Vagina (tissue), 2 donors: ENCODE data around the gene TMOD4. TPM values are rescaled to one million over a fixed set of nuclear protein-coding genes. Genes with fewer than 3 reads are reported as not detected.

Source experiments
- DNase-seq, 2 donors: peaks; one replicate each; pipeline ENCODE4 v3.0.0-alpha.2; 2017; ENCODE audit errors: extremely low spot score in 2 of 2
- H3K27ac ChIP-seq: fragments of 200-600 bp; sonication (generic); one replicate; pipeline ENCODE4 v1.5.1; 2019
- H3K27me3 ChIP-seq: fragments of 200-600 bp; sonication (generic); one replicate; pipeline ENCODE4 v1.5.1; 2019
- H3K36me3 ChIP-seq, 2 donors: fragments of 200-600 bp; sonication (generic); one replicate each; pipeline ENCODE4 v1.5.1; 2017 to 2019
- H3K4me1 ChIP-seq: fragments of 200-600 bp; sonication (generic); one replicate; pipeline ENCODE4 v1.5.1; 2019
- H3K4me3 ChIP-seq, 2 donors: fragments of 200-600 bp; sonication (generic); 1 replicate in 1 of 2; 2 replicates in 1 of 2; pipeline ENCODE4 v1.5.1; 2016 to 2019
- H3K9me3 ChIP-seq: fragments of 200-600 bp; sonication (generic); one replicate; pipeline ENCODE4 v1.5.1; 2019
- POLR2A ChIP-seq, 2 donors: fragments of 450-650 bp; IDR thresholded peaks; one replicate each; pipeline ENCODE4 v1.6.1; 2017; ENCODE audit warnings: antibody characterized with exemption in 2 of 2, mild to moderate bottlenecking in 2 of 2, moderate library complexity in 2 of 2
- POLR2AphosphoS5 ChIP-seq, 2 donors: sonication (generic); formaldehyde crosslinking; IDR thresholded peaks; one replicate each; pipeline ENCODE4 v1.9.0; 2017; ENCODE audit warnings: antibody characterized with exemption in 2 of 2, mild to moderate bottlenecking in 2 of 2, low read depth in 1 of 2; ENCODE audit not compliant: insufficient read depth in 1 of 2
- intact Hi-C: fragments of 100-400 bp; cut with DNase I; formaldehyde crosslinking; loops from one replicate; pipeline ENCODE4 v1.15.1; 2023
- total RNA-seq: library from RNA; depleted of rRNA; stranded (reverse); fragments of >200 nt; gene quantifications from one replicate; pipeline ENCODE4 v1.2.3, GENCODE V29; 2016
- TF ChIP-seq, protein P1 (sequence below), 3 experiments: fragments of 450-650 bp in 2 of 3; fragments of 200-600 bp in 1 of 3; sonication (generic) in 1 of 3; IDR thresholded peaks; one replicate each; pipeline ENCODE4 v1.5.1; 2017 to 2019; ENCODE audit warnings: antibody characterized with exemption in 3 of 3, mild to moderate bottlenecking in 2 of 3, moderate library complexity in 2 of 3

The TMOD4 gene
- 2.2 TPM for total RNA-seq

DNA sequence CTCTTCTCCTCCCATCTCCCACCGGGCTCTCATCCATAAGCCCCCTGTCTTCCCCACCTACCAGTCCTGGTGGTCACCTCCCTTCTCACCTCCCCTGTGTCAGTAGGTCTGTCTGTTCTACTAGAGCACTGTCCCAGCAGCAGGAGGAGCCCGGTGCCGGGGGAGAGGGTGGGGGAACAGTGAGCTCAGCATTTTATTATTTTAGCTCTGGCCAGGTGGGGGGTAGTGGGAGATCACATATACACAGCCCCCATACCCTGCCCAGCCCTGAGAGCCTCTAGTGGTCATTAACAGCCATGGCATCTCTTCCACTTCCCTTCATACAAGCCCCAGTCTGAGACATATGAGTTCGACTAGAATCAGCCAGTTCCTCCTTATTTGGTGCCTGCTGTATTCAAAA lies at the start of gene TMOD4:
Gene TMOD4, minus strand, starts transcription at position 119 of the 400 bp plus-strand sequence. CDS start 1,106 bp downstream, outside the sequence.
- Histone ChIP-seq H3K36me3 (peaks cover 0 to 61% of the 10 kb centered on the region in 2 donors), H3K9me3 (no peaks in the 10 kb centered on the region), H3K4me3 (no peak within 1 kb of the TSS), H3K4me1 (no peaks in the 10 kb centered on the region), H3K27me3 (no peaks in the 10 kb centered on the region), H3K27ac (no peak within 1 kb of the TSS)
- intact Hi-C loops, result no loop called here
- TF ChIP-seq POLR2AphosphoS5 (IDR thresholded peaks at IDR 0.05; ENCODE audit: insufficient read depth in 1 of 2, low read depth in 1 of 2) (no peak), POLR2A (IDR thresholded peaks at IDR 0.05) (no peak)
- TF ChIP-seq, protein P1, sequence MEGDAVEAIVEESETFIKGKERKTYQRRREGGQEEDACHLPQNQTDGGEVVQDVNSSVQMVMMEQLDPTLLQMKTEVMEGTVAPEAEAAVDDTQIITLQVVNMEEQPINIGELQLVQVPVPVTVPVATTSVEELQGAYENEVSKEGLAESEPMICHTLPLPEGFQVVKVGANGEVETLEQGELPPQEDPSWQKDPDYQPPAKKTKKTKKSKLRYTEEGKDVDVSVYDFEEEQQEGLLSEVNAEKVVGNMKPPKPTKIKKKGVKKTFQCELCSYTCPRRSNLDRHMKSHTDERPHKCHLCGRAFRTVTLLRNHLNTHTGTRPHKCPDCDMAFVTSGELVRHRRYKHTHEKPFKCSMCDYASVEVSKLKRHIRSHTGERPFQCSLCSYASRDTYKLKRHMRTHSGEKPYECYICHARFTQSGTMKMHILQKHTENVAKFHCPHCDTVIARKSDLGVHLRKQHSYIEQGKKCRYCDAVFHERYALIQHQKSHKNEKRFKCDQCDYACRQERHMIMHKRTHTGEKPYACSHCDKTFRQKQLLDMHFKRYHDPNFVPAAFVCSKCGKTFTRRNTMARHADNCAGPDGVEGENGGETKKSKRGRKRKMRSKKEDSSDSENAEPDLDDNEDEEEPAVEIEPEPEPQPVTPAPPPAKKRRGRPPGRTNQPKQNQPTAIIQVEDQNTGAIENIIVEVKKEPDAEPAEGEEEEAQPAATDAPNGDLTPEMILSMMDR (IDR thresholded peaks at IDR 0.05), result no peak
- no peak for DNase-seq

GRCh38 chr1:151222130-151222529 lies 46.3 kb upstream of the TMOD4 start:
- Histone ChIP-seq H3K27ac (no peak overlapping the region), H3K4me1 (no peaks in the 10 kb centered on the region), H3K4me3 (no peak overlapping the region), H3K36me3 (peaks cover 0 to 6% of the 10 kb centered on the region in 2 donors), H3K27me3 (no peaks in the 10 kb centered on the region), H3K9me3 (no peaks in the 10 kb centered on the region)
- DNase-seq, result no peak
- intact Hi-C loops, result no loop called here
- TF ChIP-seq, protein P1 (IDR thresholded peaks at IDR 0.05), result no peak
- TF ChIP-seq POLR2A (IDR thresholded peaks at IDR 0.05) (no peak), POLR2AphosphoS5 (IDR thresholded peaks at IDR 0.05; ENCODE audit: insufficient read depth in 1 of 2, low read depth in 1 of 2) (no peak)

- H3K4me3 ChIP-seq, result no peak overlapping the region
- intact Hi-C loops, result no loop called here
- DNase-seq, result no peak
- H3K9me3 ChIP-seq, result no peaks in the 10 kb centered on the region
- no peaks in the 10 kb centered on the region for H3K27me3 ChIP-seq
- no peak overlapping the region for H3K27ac ChIP-seq
- no peak for TF ChIP-seq POLR2AphosphoS5 (IDR thresholded peaks at IDR 0.05; ENCODE audit: insufficient read depth in 1 of 2, low read depth in 1 of 2)
- TF ChIP-seq POLR2A (IDR thresholded peaks at IDR 0.05), result no peak
- TF ChIP-seq, protein P1 (IDR thresholded peaks at IDR 0.05), result no peak
- H3K36me3 ChIP-seq, result peaks cover 0 to 5% of the 10 kb centered on the region in 2 donors
- no peaks in the 10 kb centered on the region for H3K4me1 ChIP-seq
These were observed 45.8 kb upstream of the TMOD4 start for GRCh38 chr1:151221616-151222015.

- DNase-seq, result no peak
- peaks cover 0 to 5% of the 10 kb centered on the region in 2 donors for H3K36me3 ChIP-seq
These were observed 37.8 kb upstream of the TMOD4 start for GRCh38 chr1:151213560-151213959.

More at GRCh38 chr1:151213560-151213959, 37.8 kb upstream of the TMOD4 start:
- H3K4me3 ChIP-seq, result no peak overlapping the region
- H3K4me1 ChIP-seq, result peaks cover 20% of the 10 kb centered on the region
- H3K27ac ChIP-seq, result no peak overlapping the region
- H3K27me3 ChIP-seq, result no peaks in the 10 kb centered on the region
- H3K9me3 ChIP-seq, result no peaks in the 10 kb centered on the region
- intact Hi-C loops, result no loop called here
- TF ChIP-seq POLR2A (IDR thresholded peaks at IDR 0.05), result no peak
- TF ChIP-seq, protein P1 (IDR thresholded peaks at IDR 0.05), result no peak
- TF ChIP-seq POLR2AphosphoS5 (IDR thresholded peaks at IDR 0.05; ENCODE audit: insufficient read depth in 1 of 2, low read depth in 1 of 2), result no peak
